Measurements from ENCODE around the gene SYNDIG1. TPM values are rescaled to one million over a fixed set of nuclear protein-coding genes. Genes with fewer than 3 reads are reported as not detected.

The SYNDIG1 gene
- total RNA-seq, 1 donor, result 1.6 TPM

GRCh38 chr20:24578567-24579415, 109.4 kb downstream of the SYNDIG1 start:
- H3K4me3 ChIP-seq (ENCODE audit: low read depth, low read length), result no peak overlapping the region
- no peak for DNase-seq (ENCODE audit: low read depth)
- no peak for TF ChIP-seq CTCF (IDR thresholded peaks at IDR 0.05; ENCODE audit: insufficient read depth, low read length)

- TF ChIP-seq CTCF (IDR thresholded peaks at IDR 0.05; ENCODE audit: insufficient read depth, low read length), result no peak
- no peak for DNase-seq (ENCODE audit: low read depth)
- no peak overlapping the region for H3K4me3 ChIP-seq (ENCODE audit: low read depth, low read length)
Observed at GRCh38 chr20:24579475-24579874, 110.0 kb downstream of the SYNDIG1 start.

GRCh38 chr20:24580006-24580405, 110.6 kb downstream of the SYNDIG1 start:
- DNase-seq (ENCODE audit: low read depth), result no peak
- H3K4me3 ChIP-seq (ENCODE audit: low read depth, low read length), result no peak overlapping the region
- TF ChIP-seq CTCF (IDR thresholded peaks at IDR 0.05; ENCODE audit: insufficient read depth, low read length), result no peak

GRCh38 chr20:24580855-24581254, 111.4 kb downstream of the SYNDIG1 start:
- no peak for DNase-seq (ENCODE audit: low read depth)
- no peak for TF ChIP-seq CTCF (IDR thresholded peaks at IDR 0.05; ENCODE audit: insufficient read depth, low read length)
- H3K4me3 ChIP-seq (ENCODE audit: low read depth, low read length), result no peak overlapping the region

- no peak for DNase-seq (ENCODE audit: low read depth)
- no peak overlapping the region for H3K4me3 ChIP-seq (ENCODE audit: low read depth, low read length)
- no peak for TF ChIP-seq CTCF (IDR thresholded peaks at IDR 0.05; ENCODE audit: insufficient read depth, low read length)
Observed at GRCh38 chr20:24581443-24582170, 112.2 kb downstream of the SYNDIG1 start.

GRCh38 chr20:24582373-24583168, 113.1 kb downstream of the SYNDIG1 start:
- no peak for TF ChIP-seq CTCF (IDR thresholded peaks at IDR 0.05; ENCODE audit: insufficient read depth, low read length)
- no peak for DNase-seq (ENCODE audit: low read depth)

More at GRCh38 chr20:24582373-24583168, 113.1 kb downstream of the SYNDIG1 start:
- no peak overlapping the region for H3K4me3 ChIP-seq (ENCODE audit: low read depth, low read length)
